ENCODE results near the gene RAB7B. TPM values are rescaled to one million over a fixed set of nuclear protein-coding genes. Genes with fewer than 3 reads are reported as not detected.

The RAB7B gene
- total RNA-seq, 6 experiments from 2014 or later: 2.6 to 6.6 (median 5.3) TPM

DNA sequence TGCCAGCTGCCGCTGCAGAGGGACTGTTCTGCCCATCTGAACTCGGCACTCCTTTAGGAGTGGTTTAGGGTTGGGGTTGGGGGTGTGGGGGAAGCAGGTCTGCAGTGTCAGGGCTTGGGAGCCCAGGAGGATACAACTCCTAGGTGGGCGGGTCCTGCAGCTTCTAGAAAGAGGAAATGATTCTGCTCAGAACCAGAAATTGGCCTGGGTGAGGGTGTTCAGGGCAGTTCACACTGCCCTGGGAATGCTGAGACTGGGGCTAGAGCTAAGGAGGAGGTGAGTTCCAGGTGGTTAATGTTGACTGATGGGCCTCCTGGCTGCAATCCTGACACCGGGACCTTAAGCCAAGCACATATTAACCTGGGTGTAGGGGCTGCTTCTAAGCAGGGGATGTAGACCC lies 55.2 kb downstream of the RAB7B start:
- H3K27me3 Mint-ChIP-seq (ENCODE audit: insufficient read depth): peaks cover 28% of the 10 kb centered on the region
- H3K4me1 Mint-ChIP-seq (ENCODE audit: low read depth): peaks cover 22% of the 10 kb centered on the region
- TF ChIP-seq, protein P1, sequence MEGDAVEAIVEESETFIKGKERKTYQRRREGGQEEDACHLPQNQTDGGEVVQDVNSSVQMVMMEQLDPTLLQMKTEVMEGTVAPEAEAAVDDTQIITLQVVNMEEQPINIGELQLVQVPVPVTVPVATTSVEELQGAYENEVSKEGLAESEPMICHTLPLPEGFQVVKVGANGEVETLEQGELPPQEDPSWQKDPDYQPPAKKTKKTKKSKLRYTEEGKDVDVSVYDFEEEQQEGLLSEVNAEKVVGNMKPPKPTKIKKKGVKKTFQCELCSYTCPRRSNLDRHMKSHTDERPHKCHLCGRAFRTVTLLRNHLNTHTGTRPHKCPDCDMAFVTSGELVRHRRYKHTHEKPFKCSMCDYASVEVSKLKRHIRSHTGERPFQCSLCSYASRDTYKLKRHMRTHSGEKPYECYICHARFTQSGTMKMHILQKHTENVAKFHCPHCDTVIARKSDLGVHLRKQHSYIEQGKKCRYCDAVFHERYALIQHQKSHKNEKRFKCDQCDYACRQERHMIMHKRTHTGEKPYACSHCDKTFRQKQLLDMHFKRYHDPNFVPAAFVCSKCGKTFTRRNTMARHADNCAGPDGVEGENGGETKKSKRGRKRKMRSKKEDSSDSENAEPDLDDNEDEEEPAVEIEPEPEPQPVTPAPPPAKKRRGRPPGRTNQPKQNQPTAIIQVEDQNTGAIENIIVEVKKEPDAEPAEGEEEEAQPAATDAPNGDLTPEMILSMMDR (IDR thresholded peaks at IDR 0.05): no peak
- no peak overlapping the region for H3K4me3 Mint-ChIP-seq
- no peak for DNase-seq
- H3K36me3 Mint-ChIP-seq (ENCODE audit: low read depth): no peaks in the 10 kb centered on the region
- H3K9me3 Mint-ChIP-seq: no peaks in the 10 kb centered on the region
- no peak overlapping the region for H3K27ac Mint-ChIP-seq

DNA sequence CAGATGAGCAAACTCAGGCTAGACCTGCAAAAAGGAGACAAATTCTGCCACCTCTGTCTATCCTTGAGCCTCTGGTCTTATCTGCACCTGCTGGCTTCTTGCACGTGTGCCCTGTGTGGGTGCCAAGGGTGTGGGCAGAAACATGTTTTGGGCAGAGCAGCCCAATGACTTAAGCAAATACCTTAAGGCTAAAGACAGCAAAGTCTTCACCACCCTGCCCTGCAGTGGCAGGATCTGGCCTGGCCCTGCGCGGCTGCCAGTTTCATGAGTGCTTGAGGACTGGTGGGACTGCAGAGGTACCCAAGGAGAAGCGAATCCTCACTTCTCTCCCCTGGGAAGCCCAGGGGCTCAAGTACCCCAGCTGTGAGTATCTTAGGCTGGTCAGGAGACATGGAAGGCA lies 56.2 kb downstream of the RAB7B start:
- H3K9me3 Mint-ChIP-seq: no peaks in the 10 kb centered on the region
- H3K4me3 Mint-ChIP-seq: no peak overlapping the region
- DNase-seq: no peak
- H3K27ac Mint-ChIP-seq: no peak overlapping the region
- peaks cover 34% of the 10 kb centered on the region for H3K27me3 Mint-ChIP-seq (ENCODE audit: insufficient read depth)
- TF ChIP-seq, protein P1 (IDR thresholded peaks at IDR 0.05): no peak
- no peaks in the 10 kb centered on the region for H3K36me3 Mint-ChIP-seq (ENCODE audit: low read depth)
- peaks cover 26% of the 10 kb centered on the region for H3K4me1 Mint-ChIP-seq (ENCODE audit: low read depth)

DNA sequence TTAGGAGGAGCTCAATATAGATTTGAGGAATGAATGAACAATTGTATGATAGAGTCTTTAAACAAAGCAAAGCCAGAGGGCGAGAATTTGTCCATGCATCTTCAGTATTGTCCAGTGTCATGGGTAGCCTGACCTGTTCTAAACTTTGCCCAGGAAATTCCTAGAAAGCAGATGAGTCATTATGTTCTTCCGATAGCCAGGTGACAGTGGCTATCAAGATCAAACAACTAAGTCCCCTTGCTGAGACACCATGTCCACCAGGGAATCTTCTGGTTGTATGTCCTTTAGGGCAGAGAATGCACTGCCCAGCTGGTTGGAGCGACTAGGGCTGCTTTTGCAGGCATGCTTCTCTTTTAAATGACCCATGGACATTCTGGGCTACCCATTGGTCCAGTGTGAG lies 58.1 kb downstream of the RAB7B start:
- H3K27me3 Mint-ChIP-seq (ENCODE audit: insufficient read depth): peaks cover 47% of the 10 kb centered on the region
- H3K4me1 Mint-ChIP-seq (ENCODE audit: low read depth): peaks cover 8% of the 10 kb centered on the region
- no peaks in the 10 kb centered on the region for H3K36me3 Mint-ChIP-seq (ENCODE audit: low read depth)
- H3K27ac Mint-ChIP-seq: no peak overlapping the region
- no peaks in the 10 kb centered on the region for H3K9me3 Mint-ChIP-seq
- TF ChIP-seq, protein P1 (IDR thresholded peaks at IDR 0.05): no peak
- H3K4me3 Mint-ChIP-seq: no peak overlapping the region
- no peak for DNase-seq

DNA sequence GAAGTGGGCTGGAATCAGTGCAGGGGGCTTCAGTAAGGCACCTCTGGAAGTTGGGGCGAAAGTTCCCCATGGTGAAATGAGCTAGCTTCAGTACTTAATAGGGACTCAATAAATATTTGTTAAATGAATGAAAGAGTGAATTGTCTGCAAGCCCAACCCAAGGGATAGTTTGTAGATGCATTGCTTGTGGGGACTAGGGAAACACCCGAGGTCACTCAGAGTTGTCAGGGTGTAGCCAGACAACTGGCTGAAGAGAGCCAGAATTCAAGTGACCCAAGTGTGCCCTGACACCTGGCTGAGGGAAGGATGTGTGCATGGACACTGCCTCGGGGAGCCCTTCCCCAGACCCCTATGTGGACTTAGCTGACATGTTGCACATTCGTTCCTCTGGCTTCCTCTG lies 58.7 kb downstream of the RAB7B start:
- peaks cover 47% of the 10 kb centered on the region for H3K27me3 Mint-ChIP-seq (ENCODE audit: insufficient read depth)
- no peak overlapping the region for H3K4me3 Mint-ChIP-seq
- DNase-seq: no peak
- H3K4me1 Mint-ChIP-seq (ENCODE audit: low read depth): 0 out of 2 replicates have a peak, but pooled peaks cover 5% of the 10 kb centered on the region
- H3K36me3 Mint-ChIP-seq (ENCODE audit: low read depth): no peaks in the 10 kb centered on the region
- H3K27ac Mint-ChIP-seq: no peak overlapping the region
- TF ChIP-seq, protein P1 (IDR thresholded peaks at IDR 0.05): no peak
- no peaks in the 10 kb centered on the region for H3K9me3 Mint-ChIP-seq

DNA sequence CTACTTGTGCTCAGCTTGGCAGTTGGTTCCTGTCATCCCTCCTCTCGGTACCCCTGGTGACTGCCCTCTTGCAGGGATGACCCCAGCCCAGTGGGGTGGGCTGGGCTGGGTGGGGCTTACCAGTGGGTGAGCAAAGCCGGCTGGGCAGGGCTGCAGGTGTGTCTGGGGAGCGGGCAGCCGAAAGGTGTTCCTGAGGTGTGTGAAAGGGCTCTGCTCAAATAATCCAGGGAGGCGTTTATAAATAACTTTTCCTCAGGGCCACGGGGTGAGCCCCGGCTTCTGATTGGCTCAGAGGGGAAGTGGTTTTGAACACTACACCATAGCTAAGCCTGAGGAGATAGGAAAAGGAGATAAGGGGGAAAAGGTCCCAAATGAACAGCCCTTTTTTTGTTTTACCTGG lies 60.0 kb downstream of the RAB7B start, which contains the start of gene SLC26A9:
TSS of gene SLC26A9 (minus strand) at position 212 of the 400 bp plus-strand sequence. CDS start 7,636 bp downstream, outside the sequence.
- TF ChIP-seq, protein P1 (IDR thresholded peaks at IDR 0.05): no peak
- Mint-ChIP-seq H3K9me3 (no peaks in the 10 kb centered on the region), H3K4me1 (ENCODE audit: low read depth) (peaks cover 6% of the 10 kb centered on the region; the same call in 1 of the 2 replicates), H3K36me3 (ENCODE audit: low read depth) (no peaks in the 10 kb centered on the region), H3K4me3 (no peak within 1 kb of the TSS), H3K27ac (no peak within 1 kb of the TSS), H3K27me3 (ENCODE audit: insufficient read depth) (peaks cover 47% of the 10 kb centered on the region)
- DNase-seq: no peak
